H1 (cell line): ENCODE data around the gene ARSA. TPM values are rescaled to one million over a fixed set of nuclear protein-coding genes. Genes with fewer than 3 reads are reported as not detected.

Source experiments
- BACH1 ChIP-seq: IDR thresholded peaks from 2 replicates; pipeline ENCODE4 v1.6.1; 2012; ENCODE audit warnings: low read length, improper control_type of control experiment
- EP300 ChIP-seq, 2 experiments: IDR thresholded peaks; 1 replicate in 1 of 2; 2 replicates in 1 of 2; pipeline ENCODE4 v1.6.1; 2011 to 2012; ENCODE audit warnings: low read depth in 2 of 2, low read length in 2 of 2, mild to moderate bottlenecking in 2 of 2, borderline replicate concordance in 1 of 2, inconsistent platforms in 1 of 2, moderate library complexity in 1 of 2
- JUN ChIP-seq: IDR thresholded peaks from 2 replicates; pipeline ENCODE4 v1.6.1; 2011; ENCODE audit warnings: low read depth, mild to moderate bottlenecking, improper control_type of control experiment, low read length
- KDM4A ChIP-seq: IDR thresholded peaks from one replicate; pipeline ENCODE4 v1.7.1; 2012; ENCODE audit warnings: low read depth, mild to moderate bottlenecking, moderate library complexity, low read length, inconsistent platforms; ENCODE audit not compliant: severe bottlenecking
- MAX ChIP-seq: IDR thresholded peaks from 2 replicates; pipeline ENCODE4 v1.6.1; 2012; ENCODE audit warnings: inconsistent platforms
- SP4 ChIP-seq: IDR thresholded peaks from 2 replicates; pipeline ENCODE4 v1.6.1; 2012; ENCODE audit warnings: low read length, inconsistent platforms
- SRF ChIP-seq: IDR thresholded peaks from 2 replicates; pipeline ENCODE4 v1.6.1; 2011; ENCODE audit warnings: mild to moderate bottlenecking, low read depth, low read length, moderate library complexity
- TAF1 ChIP-seq: IDR thresholded peaks from 2 replicates; pipeline ENCODE4 v1.6.1; 2011; ENCODE audit warnings: mild to moderate bottlenecking, low read depth, low read length
- polyA plus RNA-seq, 7 experiments: library from polyadenylated mRNA; depleted of rRNA in 3 of 7; stranded (reverse) in 5 of 7; unstranded in 2 of 7; fragments of >200 nt in 5 of 7; fragments of 200-250 nt in 2 of 7; gene quantifications; 1 replicate in 5 of 7; 2 replicates in 1 of 7; 4 replicates in 1 of 7; pipeline versions ENCODE4 v1.2.1 to v1.2.3, GENCODE V29; 2011 to 2013; ENCODE audit warnings: missing spikeins in 2 of 7, mixed read lengths in 2 of 7
- total RNA-seq: library from RNA; stranded (reverse); fragmentation: NEBNext Ultra II Directional; extraction: Animal tissue kit (Norgen Biotek cat#: 25700); gene quantifications from 2 replicates; pipeline ENCODE4 v1.2.1, GENCODE V29; 2021

ARSA gene
- total and polyA plus RNA-seq, 2 of the 8 experiments (the other 6 are each of a cell fraction or from before 2014, with no cell fraction given) = 9.8 to 10.1 TPM

- TF ChIP-seq MAX (no peak), JUN (no peak), SP4 (no peak), EP300 (IDR thresholded peaks at IDR 0.05; ENCODE audit: borderline replicate concordance in 1 of 2, low read depth in 2 of 2, low read length in 2 of 2) (no peak), TAF1 (no peak), KDM4A (no peak), BACH1 (no peak), SRF (no peak)
Measured at GRCh38 chr22:50576806-50577696, 50.9 kb downstream of the ARSA start (continued).
